ENCODE measurements around the gene PSME4.

Gene PSME4

DNA sequence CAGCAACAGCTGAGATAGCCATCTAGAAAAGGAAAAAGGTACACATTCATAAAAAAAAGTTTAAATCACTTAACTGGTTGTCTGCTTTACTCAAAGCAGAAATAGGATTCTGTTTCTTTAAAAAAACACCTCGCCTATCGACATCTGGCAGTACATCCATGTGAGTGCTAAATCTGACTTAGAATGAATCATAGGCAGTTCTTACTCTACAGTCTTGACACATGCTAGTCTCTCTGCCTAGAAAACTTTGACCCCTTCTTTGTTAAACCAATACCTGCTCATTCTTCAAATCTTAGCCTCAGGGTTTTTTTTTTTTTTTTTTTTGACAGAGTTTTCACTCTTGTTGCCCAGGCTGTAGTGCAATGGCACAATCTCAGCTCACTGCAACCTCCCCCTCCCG is 73.9 kb downstream of the PSME4 start:
- DNase-seq = no peak
- Histone ChIP-seq H3K27me3 (replicated peaks in 2 of 5; ENCODE audit: control insufficient read depth in 4 of 5, insufficient read depth in 5 of 5, low read length in 4 of 5) (no peaks in the 10 kb centered on the region), H3K4me1 (ENCODE audit: control extremely low read depth in 1 of 4, control insufficient read depth in 4 of 4, insufficient read depth in 4 of 4, low read length in 3 of 4) (no peaks in the 10 kb centered on the region), H3K27ac (ENCODE audit: insufficient read depth in 1 of 2, low read depth in 1 of 2, low read length in 2 of 2, poor library complexity in 1 of 2, severe bottlenecking in 2 of 2) (no peak overlapping the region), H3K9me3 (ENCODE audit: control extremely low read depth in 1 of 5, control insufficient read depth in 4 of 5, insufficient read depth in 2 of 5, low read depth in 1 of 5, low read length in 4 of 5) (no peaks in the 10 kb centered on the region), H3K36me3 (ENCODE audit: control insufficient read depth in 4 of 4, insufficient read depth in 4 of 4, low read length in 3 of 4) (peaks cover 24 to 86% (median 62%) of the 10 kb centered on the region in 4 experiments), H3K4me3 (ENCODE audit: control insufficient read depth in 1 of 7, extremely low read depth in 1 of 7, insufficient read depth in 4 of 7, low read depth in 2 of 7, low read length in 6 of 7) (no peak overlapping the region)
- WGBS (ENCODE audit: insufficient coverage) = no CpG with 5 or more reads among the region's 3 CpGs
- POLR2A ChIA-PET = interaction anchor here (0.5 kb wide), 1 partner anchor 13 kb away, joined by 3 read pairs; no protein-coding TSS in a partner anchor
- CTCF ChIA-PET = interaction anchor here (1.4 kb wide), 1 partner anchor 14 kb away, joined by 3 read pairs; no protein-coding TSS in a partner anchor

DNA sequence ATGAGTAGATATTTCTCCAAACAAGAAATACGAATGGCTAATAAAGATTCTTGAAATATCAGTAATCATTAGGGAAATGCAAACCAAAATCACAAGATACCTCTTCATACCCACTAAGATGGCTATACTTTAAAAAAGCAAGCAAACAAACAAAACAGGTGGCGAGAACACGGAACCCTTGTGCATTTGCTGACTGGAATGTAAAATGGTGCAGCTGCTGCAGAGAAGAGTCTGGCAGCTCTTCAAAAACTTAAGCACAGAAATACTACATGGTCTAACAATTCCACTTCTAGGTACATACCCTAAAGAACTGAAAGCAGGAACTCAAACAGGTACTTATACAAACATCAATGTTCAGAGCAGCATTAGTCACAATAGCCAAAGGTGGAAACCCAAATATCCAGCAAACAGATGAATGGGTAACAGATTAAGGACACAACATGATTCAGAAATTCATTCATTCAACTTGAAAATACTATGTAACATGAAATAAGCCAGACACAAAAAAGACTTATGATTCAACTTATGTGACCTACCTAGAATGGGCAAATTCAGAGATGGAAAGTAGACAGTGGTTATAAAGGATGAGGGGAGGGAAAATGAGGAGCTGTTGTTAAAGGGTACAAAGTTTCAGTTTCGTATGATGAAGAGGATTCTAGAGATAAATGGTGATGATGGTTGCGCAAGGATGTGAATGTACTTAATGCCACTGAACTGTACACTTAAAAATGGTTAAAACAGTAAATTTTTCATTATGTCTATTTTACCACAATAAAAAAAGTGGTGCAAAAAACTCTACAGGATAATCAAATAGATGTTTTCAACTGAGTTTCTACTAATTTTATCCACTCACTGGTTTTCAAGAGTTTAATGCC is 84.2 kb downstream of the PSME4 start:
- Histone ChIP-seq H3K9me3 (ENCODE audit: control extremely low read depth in 1 of 5, control insufficient read depth in 4 of 5, insufficient read depth in 2 of 5, low read depth in 1 of 5, low read length in 4 of 5) (no peaks in the 10 kb centered on the region), H3K36me3 (ENCODE audit: control insufficient read depth in 4 of 4, insufficient read depth in 4 of 4, low read length in 3 of 4) (peaks cover 33 to 91% (median 59%) of the 10 kb centered on the region in 4 experiments), H3K4me3 (ENCODE audit: control insufficient read depth in 1 of 7, extremely low read depth in 1 of 7, insufficient read depth in 4 of 7, low read depth in 2 of 7, low read length in 6 of 7) (no peak overlapping the region), H3K4me1 (ENCODE audit: control extremely low read depth in 1 of 4, control insufficient read depth in 4 of 4, insufficient read depth in 4 of 4, low read length in 3 of 4) (no peaks in the 10 kb centered on the region), H3K27me3 (replicated peaks in 2 of 5; ENCODE audit: control insufficient read depth in 4 of 5, insufficient read depth in 5 of 5, low read length in 4 of 5) (no peaks in the 10 kb centered on the region), H3K27ac (ENCODE audit: insufficient read depth in 1 of 2, low read depth in 1 of 2, low read length in 2 of 2, poor library complexity in 1 of 2, severe bottlenecking in 2 of 2) (no peak overlapping the region)
- no CpG with 5 or more reads among the region's 5 CpGs for WGBS (ENCODE audit: insufficient coverage)
- ChIA-PET CTCF (interaction anchor here (1.1 kb wide), 1 partner anchor 166 kb away, joined by 3 read pairs; no protein-coding TSS in a partner anchor), POLR2A (no interaction called here)
- DNase-seq = no peak

DNA sequence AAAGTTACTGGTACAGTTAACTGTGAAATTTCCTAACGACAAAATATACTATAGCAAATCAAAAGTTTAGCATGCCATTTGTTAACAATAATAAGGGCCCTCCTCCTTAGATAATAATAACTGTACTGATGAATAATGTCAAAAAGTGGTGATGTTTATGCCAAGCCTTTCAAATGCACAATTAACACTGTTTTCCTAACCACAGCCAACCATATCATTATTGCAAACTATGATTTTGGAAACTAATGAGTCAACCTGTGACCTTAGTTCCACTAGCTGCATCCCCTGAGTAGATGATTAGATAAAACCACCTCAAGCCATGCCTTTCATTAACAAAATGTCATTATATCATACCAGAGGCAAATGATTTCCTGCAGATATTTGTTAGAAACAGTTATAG is 85.9 kb downstream of the PSME4 start:
- H3K9me3 ChIP-seq (ENCODE audit: control extremely low read depth in 1 of 5, control insufficient read depth in 4 of 5, insufficient read depth in 2 of 5, low read depth in 1 of 5, low read length in 4 of 5) = no peaks in the 10 kb centered on the region
- no peaks in the 10 kb centered on the region for H3K4me1 ChIP-seq (ENCODE audit: control extremely low read depth in 1 of 4, control insufficient read depth in 4 of 4, insufficient read depth in 4 of 4, low read length in 3 of 4)
- H3K27me3 ChIP-seq (replicated peaks in 2 of 5; ENCODE audit: control insufficient read depth in 4 of 5, insufficient read depth in 5 of 5, low read length in 4 of 5) = no peaks in the 10 kb centered on the region
- WGBS (ENCODE audit: insufficient coverage) = no CpG with 5 or more reads among the region's 1 CpG
- ChIA-PET POLR2A (no interaction called here), CTCF (interaction anchor here (1.2 kb wide), 1 partner anchor 10 kb away, joined by 3 read pairs; no protein-coding TSS in a partner anchor)
- H3K36me3 ChIP-seq (ENCODE audit: control insufficient read depth in 4 of 4, insufficient read depth in 4 of 4, low read length in 3 of 4) = peaks cover 40 to 88% (median 63%) of the 10 kb centered on the region in 4 experiments
- no peak for DNase-seq
- H3K27ac ChIP-seq (ENCODE audit: insufficient read depth in 1 of 2, low read depth in 1 of 2, low read length in 2 of 2, poor library complexity in 1 of 2, severe bottlenecking in 2 of 2) = no peak overlapping the region
- no peak overlapping the region for H3K4me3 ChIP-seq (ENCODE audit: control insufficient read depth in 1 of 7, extremely low read depth in 1 of 7, insufficient read depth in 4 of 7, low read depth in 2 of 7, low read length in 6 of 7)

DNA sequence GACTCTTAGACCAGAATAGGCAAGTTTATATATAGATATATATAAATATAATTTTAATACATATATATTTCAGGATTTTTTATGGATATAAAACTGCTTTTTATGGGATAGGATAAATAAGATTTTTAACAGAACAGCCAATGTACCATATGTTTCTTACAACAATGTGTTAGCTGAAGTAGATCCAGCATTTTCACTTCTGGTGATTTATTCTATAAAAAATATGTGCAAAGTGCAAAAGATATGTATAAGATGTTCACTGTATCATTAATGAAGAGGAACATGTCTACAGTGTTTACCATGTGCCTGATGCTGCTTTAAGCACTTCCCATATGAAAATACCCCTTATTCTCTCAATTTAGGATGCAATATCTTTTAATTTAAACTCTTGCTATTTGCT is 88.8 kb downstream of the PSME4 start:
- no peak for DNase-seq
- Histone ChIP-seq H3K4me3 (ENCODE audit: control insufficient read depth in 1 of 7, extremely low read depth in 1 of 7, insufficient read depth in 4 of 7, low read depth in 2 of 7, low read length in 6 of 7) (no peak overlapping the region), H3K4me1 (ENCODE audit: control extremely low read depth in 1 of 4, control insufficient read depth in 4 of 4, insufficient read depth in 4 of 4, low read length in 3 of 4) (no peaks in the 10 kb centered on the region), H3K27ac (ENCODE audit: insufficient read depth in 1 of 2, low read depth in 1 of 2, low read length in 2 of 2, poor library complexity in 1 of 2, severe bottlenecking in 2 of 2) (no peak overlapping the region), H3K9me3 (ENCODE audit: control extremely low read depth in 1 of 5, control insufficient read depth in 4 of 5, insufficient read depth in 2 of 5, low read depth in 1 of 5, low read length in 4 of 5) (peaks cover 0 to 2% (median 0%) of the 10 kb centered on the region in 5 experiments), H3K27me3 (replicated peaks in 2 of 5; ENCODE audit: control insufficient read depth in 4 of 5, insufficient read depth in 5 of 5, low read length in 4 of 5) (no peaks in the 10 kb centered on the region), H3K36me3 (ENCODE audit: control insufficient read depth in 4 of 4, insufficient read depth in 4 of 4, low read length in 3 of 4) (peaks cover 32 to 80% (median 54%) of the 10 kb centered on the region in 4 experiments)
- ChIA-PET POLR2A (interaction anchor here (0.6 kb wide), 1 partner anchor 12 kb away, joined by 4 read pairs; no protein-coding TSS in a partner anchor), CTCF (no interaction called here)

DNA sequence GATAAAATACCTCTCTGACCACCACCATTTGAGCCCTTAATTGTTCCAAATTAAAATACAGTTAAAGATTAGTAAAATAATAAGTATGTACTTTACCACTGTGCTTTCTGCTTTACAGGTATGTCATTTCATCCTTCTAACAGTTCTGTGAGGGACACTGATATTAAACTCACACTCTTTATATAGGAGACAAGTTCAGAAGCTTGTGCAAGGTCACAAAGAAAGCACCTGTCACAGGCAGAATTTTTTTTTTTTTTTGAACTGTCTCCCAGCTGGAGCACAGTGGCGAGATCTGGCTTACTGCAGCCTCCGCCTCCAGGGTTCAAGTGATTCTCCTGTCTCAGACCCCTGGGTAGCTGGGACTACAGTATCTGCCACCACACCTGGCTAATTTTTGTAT is 89.4 kb downstream of the PSME4 start:
- 80% methylated on average over 2 of the region's 2 CpGs for WGBS (ENCODE audit: insufficient coverage)
- Histone ChIP-seq H3K4me1 (ENCODE audit: control extremely low read depth in 1 of 4, control insufficient read depth in 4 of 4, insufficient read depth in 4 of 4, low read length in 3 of 4) (no peaks in the 10 kb centered on the region), H3K36me3 (ENCODE audit: control insufficient read depth in 4 of 4, insufficient read depth in 4 of 4, low read length in 3 of 4) (peaks cover 28 to 76% (median 51%) of the 10 kb centered on the region in 4 experiments), H3K27ac (ENCODE audit: insufficient read depth in 1 of 2, low read depth in 1 of 2, low read length in 2 of 2, poor library complexity in 1 of 2, severe bottlenecking in 2 of 2) (no peak overlapping the region), H3K9me3 (ENCODE audit: control extremely low read depth in 1 of 5, control insufficient read depth in 4 of 5, insufficient read depth in 2 of 5, low read depth in 1 of 5, low read length in 4 of 5) (peaks cover 0 to 2% (median 0%) of the 10 kb centered on the region in 5 experiments), H3K4me3 (ENCODE audit: control insufficient read depth in 1 of 7, extremely low read depth in 1 of 7, insufficient read depth in 4 of 7, low read depth in 2 of 7, low read length in 6 of 7) (no peak overlapping the region), H3K27me3 (replicated peaks in 2 of 5; ENCODE audit: control insufficient read depth in 4 of 5, insufficient read depth in 5 of 5, low read length in 4 of 5) (no peaks in the 10 kb centered on the region)
- no peak for DNase-seq
- CTCF ChIA-PET = no interaction called here
- POLR2A ChIA-PET = interaction anchor here (0.6 kb wide), 1 partner anchor 13 kb away, joined by 4 read pairs; no protein-coding TSS in a partner anchor

DNA sequence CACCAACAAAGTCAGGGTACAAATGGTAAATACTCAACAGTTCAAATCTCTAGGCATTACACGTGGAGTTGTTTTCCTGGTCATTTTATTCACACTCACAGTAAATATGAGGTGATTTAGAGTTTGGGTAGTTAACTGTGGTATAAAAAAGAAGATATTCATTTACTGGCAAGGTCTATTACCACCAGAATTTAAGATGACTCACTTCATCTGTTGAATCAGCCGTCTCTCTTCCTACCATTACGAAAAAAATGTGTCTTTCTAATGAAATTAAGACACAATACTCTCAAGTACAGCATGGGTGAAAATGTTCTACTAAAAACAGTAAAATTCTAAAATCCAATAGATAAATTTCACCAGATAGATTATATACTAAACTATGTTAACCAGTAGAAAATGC is 90.0 kb downstream of the PSME4 start:
- DNase-seq = no peak
- Histone ChIP-seq H3K36me3 (ENCODE audit: control insufficient read depth in 4 of 4, insufficient read depth in 4 of 4, low read length in 3 of 4) (peaks cover 28 to 73% (median 48%) of the 10 kb centered on the region in 4 experiments), H3K27ac (ENCODE audit: insufficient read depth in 1 of 2, low read depth in 1 of 2, low read length in 2 of 2, poor library complexity in 1 of 2, severe bottlenecking in 2 of 2) (no peak overlapping the region), H3K4me3 (ENCODE audit: control insufficient read depth in 1 of 7, extremely low read depth in 1 of 7, insufficient read depth in 4 of 7, low read depth in 2 of 7, low read length in 6 of 7) (no peak overlapping the region), H3K27me3 (replicated peaks in 2 of 5; ENCODE audit: control insufficient read depth in 4 of 5, insufficient read depth in 5 of 5, low read length in 4 of 5) (no peaks in the 10 kb centered on the region), H3K4me1 (ENCODE audit: control extremely low read depth in 1 of 4, control insufficient read depth in 4 of 4, insufficient read depth in 4 of 4, low read length in 3 of 4) (no peaks in the 10 kb centered on the region), H3K9me3 (ENCODE audit: control extremely low read depth in 1 of 5, control insufficient read depth in 4 of 5, insufficient read depth in 2 of 5, low read depth in 1 of 5, low read length in 4 of 5) (peaks cover 0 to 2% (median 0%) of the 10 kb centered on the region in 5 experiments)
- WGBS (ENCODE audit: insufficient coverage) = no CpG with 5 or more reads among the region's 3 CpGs
- ChIA-PET CTCF (no interaction called here), POLR2A (no interaction called here)

DNA sequence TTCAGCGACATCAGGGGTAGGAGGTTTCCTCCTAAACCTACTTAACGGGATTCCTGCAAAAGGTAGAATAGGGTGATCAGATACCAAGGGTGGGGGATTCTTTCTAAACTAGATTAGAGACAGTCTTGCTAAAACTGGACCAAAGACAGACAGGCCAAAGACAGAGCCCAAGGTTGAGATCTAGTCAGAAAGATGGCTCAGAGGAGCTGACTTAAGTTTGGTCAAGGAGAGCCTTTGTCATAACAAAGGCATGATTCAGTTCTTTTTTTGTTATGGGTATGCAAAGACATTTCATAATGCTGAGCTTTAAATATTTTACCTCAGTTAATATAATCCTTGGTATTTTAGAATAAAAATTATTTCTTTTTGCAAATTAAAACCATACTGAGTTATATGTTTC is 93.2 kb downstream of the PSME4 start:
- H3K4me1 ChIP-seq (ENCODE audit: control extremely low read depth in 1 of 4, control insufficient read depth in 4 of 4, insufficient read depth in 4 of 4, low read length in 3 of 4) = no peaks in the 10 kb centered on the region
- no peak overlapping the region for H3K27ac ChIP-seq (ENCODE audit: insufficient read depth in 1 of 2, low read depth in 1 of 2, low read length in 2 of 2, poor library complexity in 1 of 2, severe bottlenecking in 2 of 2)
- peaks cover 0 to 2% (median 0%) of the 10 kb centered on the region in 5 experiments for H3K9me3 ChIP-seq (ENCODE audit: control extremely low read depth in 1 of 5, control insufficient read depth in 4 of 5, insufficient read depth in 2 of 5, low read depth in 1 of 5, low read length in 4 of 5)
- no peak overlapping the region for H3K4me3 ChIP-seq (ENCODE audit: control insufficient read depth in 1 of 7, extremely low read depth in 1 of 7, insufficient read depth in 4 of 7, low read depth in 2 of 7, low read length in 6 of 7)
- H3K27me3 ChIP-seq (replicated peaks in 2 of 5; ENCODE audit: control insufficient read depth in 4 of 5, insufficient read depth in 5 of 5, low read length in 4 of 5) = no peaks in the 10 kb centered on the region
- 100% methylated on average over 1 of the region's 2 CpGs for WGBS (ENCODE audit: insufficient coverage)
- peaks cover 19 to 69% (median 43%) of the 10 kb centered on the region in 4 experiments for H3K36me3 ChIP-seq (ENCODE audit: control insufficient read depth in 4 of 4, insufficient read depth in 4 of 4, low read length in 3 of 4)
- no peak for DNase-seq
- ChIA-PET POLR2A (no interaction called here), CTCF (interaction anchor here (1.0 to 1.4 kb wide), 3 partner anchors 9 to 186 kb away, joined by 3 to 4 read pairs (median 4); no protein-coding TSS in a partner anchor)

Measured in common myeloid progenitor, CD34-positive (primary cell).